AML-193 (cell line): ENCODE results near the gene CD93.

Source experiments
- DNase-seq, 2 experiments: peaks; one replicate each; lab custom pipeline; 2025; lab: John Stamatoyannopoulos, UW

CD93 gene

DNA sequence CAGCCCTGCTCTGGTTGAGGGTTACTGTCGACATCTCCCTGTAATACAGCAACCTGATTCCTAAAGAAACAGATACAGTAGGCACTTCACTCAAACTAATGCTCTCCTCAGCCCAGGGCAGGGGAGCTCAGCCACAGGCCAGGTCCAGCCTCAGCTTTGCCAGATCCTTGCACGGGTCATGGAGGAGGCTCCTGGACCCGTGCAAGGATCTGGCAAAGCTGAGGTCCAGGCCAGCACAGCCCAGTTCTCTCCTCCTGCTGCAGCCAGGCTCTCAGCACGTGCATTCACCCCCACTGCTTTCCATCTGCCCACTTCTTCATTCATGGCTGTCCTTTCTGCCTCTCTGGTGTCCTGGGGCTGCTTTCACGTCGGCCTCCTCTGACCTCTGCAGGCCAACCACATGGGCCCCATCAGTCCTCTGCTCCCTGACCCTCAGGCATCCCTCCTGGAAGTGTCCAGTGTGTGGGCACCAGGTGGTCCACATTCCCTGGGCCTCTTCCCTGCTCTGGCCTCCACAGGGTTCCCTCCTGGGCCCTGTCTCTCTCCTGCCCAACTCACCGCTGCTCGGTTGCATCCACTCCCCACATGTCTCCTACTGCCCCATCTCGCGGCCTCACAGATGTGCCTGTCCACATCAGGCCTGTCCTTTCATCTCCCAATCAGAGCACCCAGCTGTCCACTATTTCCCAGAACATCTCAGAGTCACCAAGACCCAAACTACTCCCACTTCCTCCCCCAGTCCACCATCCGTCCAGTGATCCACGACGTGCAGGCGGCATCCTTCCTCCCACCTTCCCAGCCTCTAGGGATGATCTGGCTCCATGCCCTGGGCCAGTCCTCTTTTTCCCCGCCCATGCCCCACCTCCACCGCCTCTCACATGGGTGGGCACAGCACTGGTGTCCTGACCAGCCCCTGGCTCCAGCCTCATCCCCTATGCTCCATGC is 11.8 kb upstream of the CD93 start:
- DNase-seq = no peak

DNA sequence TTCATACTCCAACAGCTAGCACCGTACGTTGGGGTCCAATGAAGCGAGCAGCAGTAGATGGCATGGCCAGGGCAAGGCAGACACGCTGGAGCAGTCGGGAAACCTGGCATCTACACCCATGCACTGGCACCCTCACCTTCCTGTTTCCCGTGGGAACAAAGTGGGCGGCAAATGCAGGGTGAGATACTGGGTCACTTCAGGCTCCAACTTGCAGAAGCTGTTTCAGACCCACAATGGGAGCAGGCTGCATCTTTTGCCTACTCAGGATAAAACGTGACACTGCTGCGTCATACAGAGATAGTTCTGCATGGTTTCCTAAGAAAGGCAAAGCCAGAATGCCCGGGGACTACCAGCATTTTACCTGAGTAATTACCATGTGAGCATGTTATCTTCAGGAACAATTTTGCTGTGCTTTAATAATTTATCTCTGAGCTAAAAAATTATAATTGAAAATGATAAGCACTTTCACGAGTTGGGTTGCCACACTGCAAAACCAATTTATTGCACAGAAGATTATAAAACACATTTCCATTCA is 10.9 kb upstream of the CD93 start:
- no peak for DNase-seq

DNA sequence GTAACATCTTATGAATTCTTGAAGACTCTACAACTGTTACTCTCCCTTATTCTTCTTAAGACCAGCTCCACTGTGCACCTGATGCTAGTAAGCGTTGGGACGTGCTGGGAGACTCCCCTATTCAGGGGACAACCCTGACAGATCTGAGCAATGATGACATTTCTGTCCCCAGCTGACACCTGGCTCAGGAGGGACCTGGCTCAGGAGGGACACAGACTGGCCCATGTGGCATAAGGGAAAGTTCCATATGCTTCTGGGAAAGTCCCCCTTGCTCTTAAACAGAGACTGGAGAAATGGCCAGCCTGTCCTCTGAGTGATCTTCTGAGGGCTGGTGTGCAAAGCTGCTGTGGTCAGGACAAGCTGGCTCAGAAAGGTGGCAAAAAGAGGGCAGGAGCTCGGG is 10.0 kb upstream of the CD93 start:
- no peak for DNase-seq

GRCh38 chr20:23095499-23095898 is 9.4 kb upstream of the CD93 start:
- no peak for DNase-seq

DNA sequence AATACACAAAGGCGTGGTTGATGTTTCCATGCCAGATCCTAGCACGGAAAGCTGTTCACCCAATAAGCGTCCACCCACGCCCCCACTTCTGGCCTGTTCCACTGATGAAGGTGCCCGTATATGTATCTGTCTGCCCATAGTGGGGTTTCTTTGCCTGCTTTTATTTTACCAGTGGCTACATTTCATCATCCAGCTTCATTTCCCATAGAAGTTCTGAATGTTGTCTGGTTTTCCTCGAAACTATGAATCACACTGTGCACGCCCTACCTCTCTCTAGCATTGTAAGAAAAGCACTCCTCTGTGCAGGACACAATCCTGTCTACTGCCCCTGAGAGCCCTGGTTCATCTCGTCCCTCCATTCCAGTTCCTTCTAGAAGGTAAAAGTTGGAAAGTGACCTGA is 8.8 kb upstream of the CD93 start:
- no peak for DNase-seq

- no peak for DNase-seq
Measured at GRCh38 chr20:23094213-23094896, 8.2 kb upstream of the CD93 start.

DNA sequence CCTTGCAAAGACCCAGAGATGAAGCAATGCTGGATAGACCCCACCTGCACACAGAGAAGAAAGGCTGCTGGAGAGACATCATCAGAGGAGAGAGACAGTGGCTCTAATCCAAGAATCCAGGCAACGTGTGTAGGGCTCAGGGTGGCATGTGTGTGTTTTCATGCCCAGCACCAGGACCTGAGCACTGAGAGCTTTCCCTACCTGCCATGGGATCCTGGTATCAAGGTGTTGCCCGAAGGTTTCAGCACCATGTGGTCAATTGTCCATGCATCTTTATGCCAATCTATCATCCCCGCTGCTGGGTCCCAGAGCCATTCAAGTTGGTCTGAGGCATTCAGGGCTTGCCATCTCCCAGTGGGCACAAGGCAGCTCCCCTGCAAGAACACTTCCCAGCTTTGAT is 7.5 kb upstream of the CD93 start:
- no peak for DNase-seq

- no peak for DNase-seq
Measured at GRCh38 chr20:23092861-23093495, 6.9 kb upstream of the CD93 start.

GRCh38 chr20:23092384-23092756 is 6.2 kb upstream of the CD93 start:
- no peak for DNase-seq

- DNase-seq = no peak
Measured at GRCh38 chr20:23091721-23092383, 5.7 kb upstream of the CD93 start.

GRCh38 chr20:23090878-23091277 is 4.8 kb upstream of the CD93 start:
- no peak for DNase-seq

DNA sequence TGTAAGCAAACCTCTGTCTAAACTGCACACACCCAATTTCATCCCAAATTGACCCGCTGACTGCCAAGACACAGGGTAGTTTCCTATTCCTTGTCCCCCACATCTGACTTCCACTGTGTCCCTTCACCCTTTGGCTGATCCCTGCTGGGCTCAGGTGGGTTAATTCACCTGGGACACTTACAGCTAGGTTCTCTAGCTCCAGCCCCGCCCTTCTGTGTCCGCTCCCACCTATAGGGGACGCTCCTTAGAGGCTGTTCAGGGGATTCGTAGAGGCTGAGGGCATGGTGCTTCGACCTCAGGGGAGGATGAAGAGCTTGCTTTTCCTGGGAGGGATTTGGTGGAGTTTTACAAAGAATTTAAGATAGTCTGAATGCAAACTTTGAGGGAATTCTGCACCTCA is 4.0 kb upstream of the CD93 start:
- DNase-seq = no peak

DNA sequence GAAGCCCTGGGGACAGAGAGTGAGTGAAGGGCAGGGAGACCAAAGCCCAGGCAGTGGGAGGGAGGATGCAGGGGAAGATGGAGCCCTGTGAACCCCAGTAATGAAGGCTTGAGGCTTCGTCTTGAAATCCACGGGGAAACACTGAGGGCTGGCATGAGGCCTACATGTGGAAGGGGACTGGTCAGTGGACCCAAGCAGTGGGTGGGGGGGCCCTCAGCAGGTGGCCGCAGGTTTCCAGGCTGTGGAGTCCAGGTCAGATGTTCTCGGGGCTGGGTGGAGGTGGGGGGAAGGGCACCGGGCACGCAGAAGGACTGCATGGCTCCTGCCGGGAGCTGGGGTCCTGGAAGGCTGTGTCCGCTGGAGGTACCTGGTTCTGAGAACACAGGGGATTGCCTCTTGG is 2.7 kb upstream of the CD93 start:
- no peak for DNase-seq

DNA sequence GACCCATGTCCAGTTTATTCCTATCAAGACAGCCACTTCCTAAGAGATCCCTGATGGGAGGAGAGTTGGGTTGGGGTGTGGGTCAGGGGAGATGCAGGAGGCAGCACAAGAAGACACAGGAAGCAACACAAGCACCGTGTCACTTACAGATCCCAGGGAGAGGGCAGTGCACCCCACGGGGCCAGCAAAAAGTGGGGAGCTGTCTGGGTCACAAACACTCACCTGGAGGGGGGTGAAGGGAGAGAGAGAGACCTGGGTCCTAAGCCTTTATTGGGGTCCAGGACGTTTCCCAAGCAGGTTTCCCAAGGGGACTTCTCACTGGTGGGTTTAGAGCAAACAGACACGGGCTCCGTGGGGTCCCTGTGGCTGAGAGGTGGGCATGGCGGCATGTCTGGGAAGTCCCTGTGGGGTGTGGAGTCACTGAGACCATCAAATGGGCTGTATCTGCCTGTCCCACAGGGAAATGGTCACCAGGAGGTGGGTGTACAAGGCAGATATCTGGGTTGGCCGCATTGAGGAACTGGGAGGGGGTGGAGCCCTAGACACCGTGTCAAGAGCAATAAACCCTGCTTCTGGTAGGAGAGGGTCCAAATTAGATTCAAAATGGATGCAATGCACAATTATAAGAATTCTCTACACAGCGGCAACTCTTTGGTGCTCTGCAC is 1.6 kb upstream of the CD93 start:
- DNase-seq = no peak

- peak; percentile 26 to 52 for DNase-seq
Measured at GRCh38 chr20:23086931-23087411, 847 bp upstream of the CD93 start.

GRCh38 chr20:23085436-23086055 is 578 bp downstream of the CD93 start:
- DNase-seq = peak; percentile 54 to 60

GRCh38 chr20:23084845-23085365 is 1.2 kb downstream of the CD93 start:
- peak in 1 of 2 experiments; percentile 11 for DNase-seq

DNA sequence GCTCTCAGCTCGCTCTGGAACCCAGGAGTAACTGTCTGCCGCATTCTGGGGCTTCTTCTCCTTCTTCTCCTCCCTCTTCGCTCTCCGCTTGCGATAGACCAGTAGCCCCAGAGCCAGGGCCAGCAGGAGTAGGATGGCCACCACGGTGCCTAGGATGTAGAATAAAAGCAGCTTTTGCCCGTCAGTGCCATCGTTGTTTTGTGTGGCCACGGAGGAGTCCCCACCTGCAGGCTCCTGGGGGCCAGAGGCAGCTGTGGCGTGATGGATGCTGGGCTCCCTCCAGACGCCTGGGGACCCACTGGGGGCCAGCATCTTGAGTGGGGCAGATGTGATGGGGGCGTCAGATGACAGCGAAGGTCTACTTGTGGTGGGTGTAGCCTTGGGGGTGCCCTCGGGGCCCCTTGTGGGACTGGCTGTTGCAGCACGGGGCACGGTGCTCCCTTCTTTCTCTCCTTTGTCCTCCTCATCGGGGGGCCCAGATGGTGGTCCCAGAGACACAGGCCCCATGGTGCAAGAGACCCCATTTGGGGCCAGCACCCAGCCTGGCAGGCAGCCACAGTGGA is 1.8 kb downstream of the CD93 start:
- DNase-seq = no peak

GRCh38 chr20:23083553-23084220 is 2.4 kb downstream of the CD93 start:
- DNase-seq = peak; percentile 4 to 45
